ENCODE results near the gene MTG2.

- no peak for TF ChIP-seq SP7 (tag by site-specific recombination; IDR thresholded peaks at IDR 0.05)
- no peak for TF ChIP-seq ZNF514 (tag by site-specific recombination; IDR thresholded peaks at IDR 0.05)
- no peak for TF ChIP-seq REST (tag by site-specific recombination; IDR thresholded peaks at IDR 0.05)
Observed at GRCh38 chr20:62171245-62171644, 11.6 kb upstream of the MTG2 start.
